ENCODE measurements around the gene TMC4. TPM values are rescaled to one million over a fixed set of nuclear protein-coding genes. Genes with fewer than 3 reads are reported as not detected.

Gene TMC4
- total RNA-seq, 1 experiment from 2014 or later: 0.11 TPM

DNA sequence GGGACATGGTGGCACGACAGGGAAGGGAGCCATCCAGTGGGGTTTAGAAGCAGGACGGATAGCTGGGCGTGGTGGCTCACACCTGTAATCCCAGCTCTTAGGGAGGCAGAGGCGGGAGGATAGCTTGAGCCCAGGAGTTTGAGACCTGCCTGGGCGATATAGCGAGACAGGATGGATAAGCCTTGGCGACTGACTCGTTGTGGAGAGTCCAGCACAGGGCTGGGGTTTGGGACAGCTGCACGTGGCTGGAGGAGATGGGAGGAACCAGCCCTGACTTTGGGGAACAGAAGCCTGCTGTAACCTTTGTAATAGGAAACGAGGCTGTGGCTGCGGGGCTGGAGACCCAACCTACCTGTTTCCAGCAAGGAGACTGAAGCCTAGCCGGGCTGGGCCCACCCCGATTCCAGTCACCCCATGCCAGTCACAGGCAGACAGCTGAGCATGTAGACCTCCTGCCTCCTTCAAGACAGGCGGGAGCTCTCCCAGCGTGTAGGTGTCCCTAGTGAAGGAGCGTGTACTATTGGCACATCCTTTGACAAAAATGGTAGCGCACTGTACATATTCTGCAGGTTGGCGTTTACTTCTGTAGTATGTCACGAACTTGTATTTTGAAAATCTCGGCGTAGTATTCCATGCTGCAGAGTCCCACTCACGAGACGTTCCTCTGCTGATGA is 21.5 kb downstream of the TMC4 start:
- no peak for DNase-seq (ENCODE audit: low read depth in 1 of 2, low spot score in 2 of 2)
- H3K36me3 ChIP-seq: peaks cover 98% of the 10 kb centered on the region
- no peak overlapping the region for H3K27ac ChIP-seq
- no peak overlapping the region for H3K4me3 ChIP-seq
- no peaks in the 10 kb centered on the region for H3K9me3 ChIP-seq (replicated peaks)
- no peaks in the 10 kb centered on the region for H3K4me1 ChIP-seq (replicated peaks)
- no peaks in the 10 kb centered on the region for H3K27me3 ChIP-seq (replicated peaks)

DNA sequence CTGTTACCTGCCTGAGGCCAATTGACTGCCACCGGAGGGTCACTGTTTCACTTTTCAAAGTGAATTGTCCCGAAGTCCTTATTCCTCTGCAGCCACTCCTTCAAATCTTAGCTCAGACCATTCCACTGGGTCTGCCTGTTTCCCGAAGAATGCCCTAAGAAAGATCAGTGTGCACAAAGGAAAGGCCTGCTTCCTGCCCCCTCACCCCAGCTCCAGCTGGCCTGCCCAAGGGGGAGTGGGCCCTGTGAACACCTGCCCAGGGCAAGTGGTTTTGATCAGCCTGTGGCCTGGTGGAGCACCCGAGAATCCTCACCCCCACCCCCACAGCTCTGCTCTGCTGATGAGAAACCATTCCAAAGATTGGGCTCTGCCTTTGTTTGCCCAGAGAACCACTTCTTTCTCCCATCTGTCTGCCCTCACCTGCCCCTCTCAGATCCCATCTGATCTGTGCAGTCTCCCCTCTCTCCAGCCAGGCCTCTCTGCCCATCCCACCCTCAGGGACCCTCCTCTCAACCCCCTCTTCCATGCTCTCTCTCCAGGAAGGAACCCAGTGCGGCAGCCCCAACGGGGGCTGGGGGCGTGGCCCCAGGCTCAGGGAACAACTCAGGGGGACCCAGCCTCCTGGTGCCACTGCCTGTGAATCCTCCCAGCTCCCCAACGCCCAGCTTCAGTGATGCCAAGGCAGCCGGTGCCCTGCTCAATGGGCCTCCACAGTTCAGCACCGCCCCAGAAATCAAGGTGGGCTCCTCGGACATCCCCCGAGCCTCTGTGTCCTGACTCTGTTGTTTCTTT is 23.7 kb downstream of the TMC4 start:
- H3K36me3 ChIP-seq: peaks cover 98% of the 10 kb centered on the region
- H3K27ac ChIP-seq: no peak overlapping the region
- no peaks in the 10 kb centered on the region for H3K4me1 ChIP-seq (replicated peaks)
- DNase-seq (ENCODE audit: low read depth in 1 of 2, low spot score in 2 of 2): no peak
- H3K4me3 ChIP-seq: no peak overlapping the region
- H3K27me3 ChIP-seq (replicated peaks): no peaks in the 10 kb centered on the region
- no peaks in the 10 kb centered on the region for H3K9me3 ChIP-seq (replicated peaks)

DNA sequence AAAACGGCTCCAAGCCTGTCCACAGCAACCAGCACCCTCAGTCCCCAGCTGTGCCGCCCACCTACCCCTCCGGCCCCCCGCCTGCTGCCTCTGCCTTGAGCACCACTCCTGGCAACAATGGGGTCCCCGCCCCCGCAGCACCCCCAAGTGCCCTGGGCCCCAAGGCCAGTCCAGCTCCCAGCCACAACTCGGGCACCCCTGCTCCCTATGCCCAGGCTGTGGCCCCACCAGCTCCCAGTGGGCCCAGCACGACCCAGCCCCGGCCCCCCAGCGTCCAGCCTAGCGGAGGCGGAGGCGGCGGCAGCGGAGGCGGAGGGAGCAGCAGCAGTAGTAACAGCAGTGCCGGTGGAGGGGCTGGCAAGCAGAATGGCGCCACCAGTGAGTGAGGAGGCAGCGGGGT is 24.8 kb downstream of the TMC4 start:
- no peak for DNase-seq (ENCODE audit: low read depth in 1 of 2, low spot score in 2 of 2)
- Histone ChIP-seq H3K27me3 (replicated peaks) (no peaks in the 10 kb centered on the region), H3K27ac (no peak overlapping the region), H3K9me3 (replicated peaks) (no peaks in the 10 kb centered on the region), H3K36me3 (peaks cover 98% of the 10 kb centered on the region), H3K4me3 (no peak overlapping the region), H3K4me1 (replicated peaks) (no peaks in the 10 kb centered on the region)

DNA sequence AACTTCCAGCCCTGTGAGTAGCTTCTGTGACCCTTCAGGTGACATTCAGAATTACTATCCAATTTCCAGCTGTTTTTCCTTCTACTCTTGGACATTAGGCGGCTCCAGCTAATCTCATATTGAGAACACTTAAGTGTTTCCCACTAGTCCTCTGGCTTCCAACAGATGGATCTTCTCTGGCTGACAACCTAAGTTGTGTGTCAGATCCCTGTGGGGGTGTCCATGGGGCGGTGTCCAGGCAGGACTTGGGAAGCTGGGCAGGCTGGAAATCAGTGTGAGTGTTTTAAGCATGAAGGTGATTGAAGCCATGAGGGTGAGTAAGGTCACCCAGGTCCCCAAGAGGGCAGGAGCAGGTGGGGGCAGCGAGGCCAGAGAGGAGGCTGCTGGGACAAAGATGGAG is 25.3 kb downstream of the TMC4 start:
- Histone ChIP-seq H3K27me3 (replicated peaks) (no peaks in the 10 kb centered on the region), H3K4me1 (replicated peaks) (no peaks in the 10 kb centered on the region), H3K36me3 (peaks cover 98% of the 10 kb centered on the region), H3K4me3 (no peak overlapping the region), H3K9me3 (replicated peaks) (no peaks in the 10 kb centered on the region), H3K27ac (no peak overlapping the region)
- no peak for DNase-seq (ENCODE audit: low read depth in 1 of 2, low spot score in 2 of 2)

DNA sequence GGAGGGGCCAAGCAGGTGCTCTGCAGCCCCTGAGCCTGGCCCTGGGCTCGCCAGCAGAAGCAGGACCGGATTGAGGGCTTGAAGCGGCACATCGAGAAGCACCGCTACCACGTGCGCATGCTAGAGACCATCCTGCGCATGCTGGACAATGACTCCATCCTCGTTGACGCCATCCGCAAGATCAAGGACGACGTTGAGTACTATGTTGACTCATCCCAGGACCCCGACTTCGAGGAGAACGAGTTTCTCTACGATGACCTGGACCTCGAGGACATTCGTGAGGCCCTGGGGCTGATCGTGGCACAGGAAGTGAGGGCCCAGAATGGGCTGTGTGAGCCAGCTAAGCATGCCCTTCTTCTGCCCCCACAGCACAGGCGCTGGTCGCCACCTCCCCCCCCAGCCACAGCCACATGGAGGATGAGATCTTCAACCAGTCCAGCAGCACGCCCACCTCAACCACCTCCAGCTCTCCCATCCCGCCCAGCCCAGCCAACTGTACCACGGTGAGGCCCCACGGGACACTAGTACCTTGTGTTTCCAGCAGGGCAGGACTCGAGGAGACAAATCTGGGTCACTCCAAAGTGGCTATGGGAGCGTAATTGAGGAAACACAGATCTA is 27.3 kb downstream of the TMC4 start:
- no peak overlapping the region for H3K27ac ChIP-seq
- no peaks in the 10 kb centered on the region for H3K27me3 ChIP-seq (replicated peaks)
- H3K4me3 ChIP-seq: no peak overlapping the region
- H3K4me1 ChIP-seq (replicated peaks): no peaks in the 10 kb centered on the region
- DNase-seq (ENCODE audit: low read depth in 1 of 2, low spot score in 2 of 2): no peak
- no peaks in the 10 kb centered on the region for H3K9me3 ChIP-seq (replicated peaks)
- H3K36me3 ChIP-seq: peaks cover 98% of the 10 kb centered on the region

DNA sequence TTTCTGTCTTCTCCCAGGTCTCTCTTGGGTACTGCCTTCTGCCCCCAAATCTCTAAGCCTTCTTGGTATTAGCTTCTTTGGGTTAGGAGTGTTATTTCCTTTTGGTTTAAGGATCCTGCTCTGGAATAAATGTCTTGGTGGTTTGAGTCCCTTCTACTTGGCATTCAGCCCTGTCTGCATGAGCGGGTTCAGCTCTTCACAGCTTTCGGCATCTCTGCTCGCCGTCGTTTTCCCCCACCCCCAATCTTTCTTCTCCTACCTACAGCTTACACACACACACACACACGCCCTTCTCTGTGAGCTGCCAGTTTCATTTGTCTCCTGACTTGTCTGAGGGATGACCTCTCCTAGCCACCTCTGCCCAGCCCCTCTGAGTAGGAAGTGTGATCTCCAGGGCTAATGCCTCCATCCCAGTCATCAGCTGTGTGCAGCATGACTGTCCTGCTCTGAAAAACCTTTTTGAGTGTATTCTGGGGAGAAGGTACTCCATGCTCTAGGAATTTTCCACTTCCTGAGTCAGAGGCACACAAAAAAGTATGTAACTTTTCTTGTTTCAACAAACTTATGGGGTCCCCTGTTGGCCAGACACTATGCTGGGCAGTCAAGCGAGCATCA is 30.7 kb downstream of the TMC4 start:
- H3K36me3 ChIP-seq: peaks cover 94% of the 10 kb centered on the region
- no peak for DNase-seq (ENCODE audit: low read depth in 1 of 2, low spot score in 2 of 2)
- H3K9me3 ChIP-seq (replicated peaks): no peaks in the 10 kb centered on the region
- H3K27me3 ChIP-seq (replicated peaks): no peaks in the 10 kb centered on the region
- no peak overlapping the region for H3K27ac ChIP-seq
- no peak overlapping the region for H3K4me3 ChIP-seq
- H3K4me1 ChIP-seq (replicated peaks): peaks cover 8% of the 10 kb centered on the region

DNA sequence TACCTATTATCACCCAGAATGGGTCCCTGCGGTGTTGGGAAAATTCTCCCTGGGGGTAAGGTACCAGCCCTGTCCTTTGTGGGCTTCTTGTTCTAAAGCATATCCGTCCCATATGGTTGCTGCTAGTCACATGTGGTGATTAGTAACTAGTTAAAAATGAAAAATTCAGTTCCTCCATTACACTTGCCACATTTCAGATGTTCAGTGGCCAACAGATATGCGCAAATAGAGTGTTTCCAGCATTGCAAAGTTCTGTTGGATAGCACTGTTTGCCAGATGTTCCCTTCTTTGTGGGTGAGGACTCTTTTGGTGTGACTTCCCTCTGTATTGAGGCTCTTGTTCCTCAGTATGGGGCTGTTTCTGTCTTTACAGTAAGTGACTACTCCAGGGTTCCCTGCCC is 31.6 kb downstream of the TMC4 start:
- H3K9me3 ChIP-seq (replicated peaks): no peaks in the 10 kb centered on the region
- H3K4me3 ChIP-seq: no peak overlapping the region
- H3K4me1 ChIP-seq (replicated peaks): peaks cover 9% of the 10 kb centered on the region
- DNase-seq (ENCODE audit: low read depth in 1 of 2, low spot score in 2 of 2): no peak
- H3K36me3 ChIP-seq: peaks cover 85% of the 10 kb centered on the region
- no peak overlapping the region for H3K27ac ChIP-seq
- H3K27me3 ChIP-seq (replicated peaks): no peaks in the 10 kb centered on the region

DNA sequence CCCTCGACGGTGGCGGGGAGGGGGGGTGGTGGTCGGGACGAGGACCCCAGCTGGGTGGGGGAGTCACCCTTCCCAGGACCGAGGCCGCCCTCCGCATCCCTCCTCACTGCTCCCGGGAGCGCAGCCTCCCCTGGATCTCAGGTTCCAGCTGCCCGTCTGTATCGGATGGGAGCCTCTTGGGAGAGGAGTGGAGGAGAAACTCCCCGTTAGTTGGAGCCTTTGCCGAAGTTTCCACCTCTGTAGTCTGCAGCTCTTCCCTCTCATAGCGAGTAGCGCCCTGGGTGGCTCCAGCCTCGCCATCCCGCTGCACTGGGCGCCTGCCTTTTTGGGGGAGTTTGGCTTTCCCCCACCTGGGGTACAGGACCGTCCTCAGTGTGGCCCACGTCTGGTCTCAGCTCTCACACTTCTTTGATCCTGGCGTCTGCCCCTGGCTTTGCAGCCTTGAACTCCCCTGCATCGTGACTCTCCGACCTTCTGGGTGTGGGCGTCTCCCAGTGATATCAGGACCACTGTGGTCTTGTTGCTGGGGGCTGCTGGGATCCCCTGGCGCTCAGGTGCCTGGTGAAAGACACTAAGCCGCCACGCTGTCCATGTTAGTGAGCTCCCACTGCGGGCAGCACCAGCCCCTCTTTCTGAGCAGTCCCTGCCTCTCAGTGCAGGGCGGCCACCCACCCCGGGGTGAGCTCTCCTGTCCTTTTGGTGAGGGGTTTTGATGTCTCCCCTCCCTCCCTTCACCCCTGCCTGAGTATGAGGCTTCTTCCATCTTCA is 34.3 kb downstream of the TMC4 start:
- no peak overlapping the region for H3K27ac ChIP-seq
- peaks cover 18% of the 10 kb centered on the region for H3K4me1 ChIP-seq (replicated peaks)
- peaks cover 58% of the 10 kb centered on the region for H3K36me3 ChIP-seq
- peak overlapping the region; percentile 80 for H3K4me3 ChIP-seq
- H3K27me3 ChIP-seq (replicated peaks): no peaks in the 10 kb centered on the region
- no peak for DNase-seq (ENCODE audit: low read depth in 1 of 2, low spot score in 2 of 2)
- H3K9me3 ChIP-seq (replicated peaks): no peaks in the 10 kb centered on the region

DNA sequence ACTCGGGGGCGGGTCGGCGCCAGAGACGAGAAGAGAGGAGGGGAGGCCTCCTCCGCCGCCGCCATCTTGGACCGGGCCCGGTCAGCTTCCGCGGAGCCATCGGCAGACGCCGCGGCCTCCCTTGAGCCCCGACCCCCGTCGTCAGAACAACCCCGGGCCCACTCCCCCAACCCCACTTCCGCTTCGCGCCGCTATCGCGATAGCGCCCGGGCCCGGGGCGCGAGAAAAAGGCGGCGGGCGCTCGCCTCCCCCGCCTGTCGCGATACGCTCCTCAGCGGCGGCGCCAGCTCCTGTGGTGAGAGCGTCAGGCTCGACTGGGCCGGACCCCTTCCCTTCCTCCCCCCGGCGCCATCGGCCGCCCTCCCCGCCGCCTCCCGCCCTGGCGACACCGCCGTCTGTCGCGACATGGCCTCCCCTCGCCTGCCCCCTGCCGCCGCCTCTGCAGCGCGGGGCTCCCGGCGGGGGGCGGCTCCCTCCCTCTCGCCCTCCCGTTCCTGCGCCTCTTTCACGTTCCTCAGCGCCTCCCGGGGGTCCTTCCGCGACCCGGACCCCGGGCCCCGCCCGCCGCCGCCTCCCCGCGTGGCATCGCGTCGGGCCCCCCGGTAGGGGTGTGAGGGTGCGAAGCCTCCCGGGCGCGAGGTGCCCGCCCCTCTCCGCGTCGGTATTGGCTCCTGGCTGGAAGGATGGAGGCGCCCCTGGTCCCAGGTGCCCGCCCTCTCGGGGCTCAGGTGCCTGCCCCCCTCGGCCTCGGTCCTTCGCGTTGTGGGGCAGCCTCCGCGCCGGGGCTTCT is 35.1 kb downstream of the TMC4 start, which contains the start of gene CNOT3:
CNOT3 (plus strand) TSS at position 64 of the 790 bp plus-strand sequence. CDS start 5,217 bp downstream, outside the sequence.
- peak within 1 kb of the TSS; percentile 92 for H3K27ac ChIP-seq
- DNase-seq (ENCODE audit: low read depth in 1 of 2, low spot score in 2 of 2): no peak
- H3K36me3 ChIP-seq: peaks cover 51% of the 10 kb centered on the region
- H3K4me3 ChIP-seq: peak within 1 kb of the TSS; percentile 80
- no peaks in the 10 kb centered on the region for H3K9me3 ChIP-seq (replicated peaks)
- no peaks in the 10 kb centered on the region for H3K27me3 ChIP-seq (replicated peaks)
- peaks cover 18% of the 10 kb centered on the region for H3K4me1 ChIP-seq (replicated peaks)

DNA sequence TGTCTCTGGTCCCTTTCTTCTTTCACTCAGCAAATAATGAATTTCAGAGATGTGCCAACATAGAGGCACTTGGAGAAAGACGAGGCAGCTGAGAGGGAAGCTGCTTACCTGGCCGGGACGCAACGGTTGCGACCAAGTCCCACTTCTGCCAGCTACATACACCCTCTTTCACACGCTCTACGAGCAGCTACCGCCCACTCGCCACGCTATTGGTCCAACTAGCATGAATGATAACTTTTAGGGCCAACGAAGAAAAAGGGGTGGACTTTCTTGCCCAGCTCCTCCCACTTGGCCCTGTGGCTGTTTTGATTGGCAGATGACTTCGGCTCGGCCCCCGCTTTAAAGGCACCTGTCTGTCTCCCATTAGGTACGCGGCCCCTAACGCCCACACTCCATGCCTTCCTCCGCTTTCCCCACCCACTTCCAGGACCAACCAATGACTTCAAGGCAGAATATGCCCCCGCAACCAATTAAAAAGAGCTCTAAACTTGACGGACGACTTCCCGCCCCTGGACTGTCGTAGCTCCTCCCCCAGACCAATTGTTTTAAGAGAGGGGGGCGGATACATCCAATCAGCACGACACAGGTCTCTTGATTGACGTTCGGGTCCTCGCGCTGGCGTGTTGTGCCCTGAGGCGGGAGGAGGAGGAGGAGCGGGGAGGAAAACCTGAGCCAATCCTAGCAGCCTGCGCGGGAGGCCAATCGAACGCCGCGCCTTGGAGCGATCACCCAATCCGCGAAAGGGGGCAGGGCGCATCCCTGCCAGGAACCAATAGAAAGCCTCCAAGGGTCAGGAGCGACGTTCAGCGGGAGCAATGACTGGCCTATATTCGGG is 35.9 kb downstream of the TMC4 start:
- Histone ChIP-seq H3K4me3 (peak overlapping the region; percentile 80), H3K27me3 (replicated peaks) (no peaks in the 10 kb centered on the region), H3K4me1 (replicated peaks) (peaks cover 18% of the 10 kb centered on the region), H3K27ac (peak overlapping the region; percentile 92), H3K36me3 (peaks cover 43% of the 10 kb centered on the region), H3K9me3 (replicated peaks) (no peaks in the 10 kb centered on the region)
- peak; percentile 100 for DNase-seq (ENCODE audit: low read depth in 1 of 2, low spot score in 2 of 2)

DNA sequence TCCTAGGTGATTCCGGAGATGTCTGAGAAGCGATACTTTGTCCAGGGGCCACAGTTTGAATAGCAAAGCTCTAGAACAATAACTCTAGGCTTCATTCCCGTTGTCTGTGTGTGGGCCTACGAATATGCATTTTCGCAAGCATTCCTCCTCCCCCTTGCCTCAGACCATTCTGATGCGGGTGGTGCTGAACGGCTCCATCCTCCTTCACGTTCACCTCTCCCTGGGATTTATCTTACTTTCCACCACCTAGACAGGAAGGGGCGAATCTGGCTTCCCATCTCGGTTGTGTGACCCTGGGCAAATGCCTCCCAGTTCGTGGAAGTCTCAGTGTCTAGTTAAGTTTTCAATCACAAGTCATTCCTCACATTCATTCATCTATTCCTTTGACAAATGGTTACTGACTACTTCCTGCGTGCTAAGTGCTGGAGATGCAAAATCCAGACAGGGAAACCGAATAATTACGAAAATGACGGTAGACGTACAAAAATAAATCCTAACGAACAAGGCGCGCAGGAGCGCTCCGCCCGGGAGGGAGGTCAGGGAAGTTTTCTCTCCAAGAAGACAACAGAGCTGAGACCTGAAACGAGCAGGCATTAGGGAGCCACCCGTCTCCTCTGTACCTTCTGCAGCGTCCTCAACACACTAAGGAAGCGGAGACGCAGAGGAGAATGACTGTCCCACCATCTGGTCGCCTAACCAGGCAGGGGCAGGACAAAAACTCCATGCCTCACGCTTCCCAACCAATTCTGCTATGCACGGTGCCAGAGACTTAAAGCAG is 36.7 kb downstream of the TMC4 start:
- H3K27me3 ChIP-seq (replicated peaks): no peaks in the 10 kb centered on the region
- H3K9me3 ChIP-seq (replicated peaks): no peaks in the 10 kb centered on the region
- DNase-seq (ENCODE audit: low read depth in 1 of 2, low spot score in 2 of 2): peak in 1 of 2 experiments; percentile 35
- H3K4me3 ChIP-seq: peak overlapping the region; percentile 37
- H3K4me1 ChIP-seq (replicated peaks): peaks cover 18% of the 10 kb centered on the region
- H3K36me3 ChIP-seq: peaks cover 43% of the 10 kb centered on the region
- no peak overlapping the region for H3K27ac ChIP-seq

Measured in SJSA1 (cell line).